ENCODE measurements around the gene KCNN1. TPM values are rescaled to one million over a fixed set of nuclear protein-coding genes. Genes with fewer than 3 reads are reported as not detected.
A peak's percentile ranks its signal among the peaks of the same experiment; 100 is the strongest.

KCNN1 gene
- total RNA-seq, 1 experiment from 2014 or later: 9.2 TPM

GRCh38 chr19:18008814-18009213, 41.9 kb downstream of the KCNN1 start:
- H4K5ac ChIP-seq (ENCODE audit: insufficient read length, low read depth, low read length): no peak overlapping the region
- Mint-ChIP-seq H3K9me3 (peaks cover 3 to 6% of the 10 kb centered on the region in 2 experiments), H3K4me1 (peaks cover 4 to 12% of the 10 kb centered on the region in 2 experiments), H3K27me3 (ENCODE audit: low read depth) (peaks cover 3% of the 10 kb centered on the region), H3K27ac (no peak overlapping the region), H3K36me3 (ENCODE audit: insufficient read depth in 1 of 3, low read depth in 3 of 3) (peaks cover 2 to 18% (median 13%) of the 10 kb centered on the region in 3 experiments), H3K4me3 (peak overlapping the region; percentile 30 to 68; a peak in 3 of 5 replicates)
- no peak overlapping the region for H3K18ac ChIP-seq (ENCODE audit: insufficient read length, low read depth, low read length)
- H2AK5ac ChIP-seq (ENCODE audit: insufficient read length, low read length): no peak overlapping the region
- no peaks in the 10 kb centered on the region for H3K9me3 ChIP-seq (ENCODE audit: control insufficient read depth, low read depth, low read length)
- H2BK5ac ChIP-seq (ENCODE audit: insufficient read length, low read length): no peak overlapping the region
- H3K4ac ChIP-seq (ENCODE audit: low read depth, low read length): no peak overlapping the region
- H4K91ac ChIP-seq (ENCODE audit: insufficient read length, low read depth, low read length): no peak overlapping the region
- H2BK12ac ChIP-seq (ENCODE audit: insufficient read length, low read depth, low read length): no peak overlapping the region
- no peak overlapping the region for H2BK120ac ChIP-seq (ENCODE audit: low read depth, low read length, poor library complexity, severe bottlenecking)
- no peak overlapping the region for H3K4me2 ChIP-seq (ENCODE audit: insufficient read depth, insufficient read length, low read length)
- no peaks in the 10 kb centered on the region for H3K27me3 ChIP-seq (ENCODE audit: insufficient read depth, low read length)
- H3K23ac ChIP-seq (ENCODE audit: insufficient read length, low read depth, low read length): no peak overlapping the region
- no peak overlapping the region for H3K9ac ChIP-seq (ENCODE audit: extremely low read depth, insufficient read length, low read length)
- no CpG with 5 or more reads among the region's 11 CpGs for WGBS (ENCODE audit: extremely low coverage, insufficient read length, low lambda C conversion rate)
- no peak overlapping the region for H2AFZ ChIP-seq (ENCODE audit: low read length)
- H3K4me1 ChIP-seq (ENCODE audit: insufficient read depth, low read length): no peaks in the 10 kb centered on the region
- no peak overlapping the region for H4K8ac ChIP-seq (replicated peaks; ENCODE audit: insufficient read length, low read depth, low read length)
- no peak overlapping the region for H2BK20ac ChIP-seq (ENCODE audit: low read depth, low read length, poor library complexity, severe bottlenecking)
- H3K56ac ChIP-seq (ENCODE audit: insufficient read length, low read depth, low read length): no peak overlapping the region
- H3K23me2 ChIP-seq (ENCODE audit: insufficient read length, low read depth, low read length, poor library complexity, severe bottlenecking): peaks cover 8% of the 10 kb centered on the region
- H3T11ph ChIP-seq (ENCODE audit: low read length): no peak overlapping the region
- TF ChIP-seq CTCF (conservative IDR thresholded peaks at IDR 0.05): no peak
- H3K79me1 ChIP-seq (ENCODE audit: insufficient read depth, low read depth, low read length, poor library complexity, severe bottlenecking): no peaks in the 10 kb centered on the region
- no peak overlapping the region for H2BK15ac ChIP-seq (ENCODE audit: low read depth, low read length)
- DNase-seq: no peak
- H3K14ac ChIP-seq (ENCODE audit: insufficient read depth, low read length): no peak overlapping the region
- H3K27ac ChIP-seq (ENCODE audit: insufficient read length, low read depth, low read length): no peak overlapping the region
- H4K20me1 ChIP-seq (ENCODE audit: control insufficient read depth, insufficient read depth, insufficient read length): no peaks in the 10 kb centered on the region
- no peaks in the 10 kb centered on the region for H3K79me2 ChIP-seq (ENCODE audit: insufficient read depth, low read length)

Data from H9 (cell line).